Ovary (tissue), 3 donors: ENCODE data around the gene GGA3.

ENCODE experiments used
- POLR2A ChIP-seq: fragments of 450-650 bp; IDR thresholded peaks from one replicate; pipeline ENCODE4 v1.6.1; 2017; ENCODE audit warnings: antibody characterized with exemption, mild to moderate bottlenecking, moderate library complexity
- TF ChIP-seq, protein P1 (sequence below), 3 donors: fragments of 450-650 bp in 2 of 3; fragments of 200-600 bp in 1 of 3; IDR thresholded peaks; one replicate each; pipeline versions ENCODE4 v1.5.1 to v1.8.0; 2016 to 2022; ENCODE audit warnings: antibody characterized with exemption in 3 of 3, mild to moderate bottlenecking in 1 of 3
- donor health status: DM: no; HTN: no; CAD: no.

DNA sequence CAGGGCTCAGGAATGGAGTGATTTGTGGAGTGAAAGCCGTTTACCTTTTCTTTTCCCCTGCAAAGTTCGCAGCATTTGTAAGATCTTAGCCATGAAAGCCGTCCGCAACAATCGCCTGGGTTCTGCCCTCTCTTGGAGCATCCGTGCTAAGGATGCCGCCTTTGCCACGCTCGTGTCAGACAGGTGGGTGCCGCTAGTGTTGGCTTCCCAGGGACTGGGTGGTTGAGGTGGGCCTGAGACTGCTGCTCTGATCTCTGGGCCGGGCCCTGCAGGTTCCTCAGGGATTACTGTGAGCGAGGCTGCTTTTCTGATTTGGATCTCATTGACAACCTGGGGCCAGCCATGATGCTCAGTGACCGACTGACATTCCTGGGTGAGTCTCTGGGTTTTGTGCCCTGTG, 28.6 kb downstream of the GGA3 start:
- TF ChIP-seq, protein P1, sequence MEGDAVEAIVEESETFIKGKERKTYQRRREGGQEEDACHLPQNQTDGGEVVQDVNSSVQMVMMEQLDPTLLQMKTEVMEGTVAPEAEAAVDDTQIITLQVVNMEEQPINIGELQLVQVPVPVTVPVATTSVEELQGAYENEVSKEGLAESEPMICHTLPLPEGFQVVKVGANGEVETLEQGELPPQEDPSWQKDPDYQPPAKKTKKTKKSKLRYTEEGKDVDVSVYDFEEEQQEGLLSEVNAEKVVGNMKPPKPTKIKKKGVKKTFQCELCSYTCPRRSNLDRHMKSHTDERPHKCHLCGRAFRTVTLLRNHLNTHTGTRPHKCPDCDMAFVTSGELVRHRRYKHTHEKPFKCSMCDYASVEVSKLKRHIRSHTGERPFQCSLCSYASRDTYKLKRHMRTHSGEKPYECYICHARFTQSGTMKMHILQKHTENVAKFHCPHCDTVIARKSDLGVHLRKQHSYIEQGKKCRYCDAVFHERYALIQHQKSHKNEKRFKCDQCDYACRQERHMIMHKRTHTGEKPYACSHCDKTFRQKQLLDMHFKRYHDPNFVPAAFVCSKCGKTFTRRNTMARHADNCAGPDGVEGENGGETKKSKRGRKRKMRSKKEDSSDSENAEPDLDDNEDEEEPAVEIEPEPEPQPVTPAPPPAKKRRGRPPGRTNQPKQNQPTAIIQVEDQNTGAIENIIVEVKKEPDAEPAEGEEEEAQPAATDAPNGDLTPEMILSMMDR (IDR thresholded peaks at IDR 0.05): no peak
- no peak for TF ChIP-seq POLR2A
